ENCODE results near the gene ZACN.

ZACN gene

DNA sequence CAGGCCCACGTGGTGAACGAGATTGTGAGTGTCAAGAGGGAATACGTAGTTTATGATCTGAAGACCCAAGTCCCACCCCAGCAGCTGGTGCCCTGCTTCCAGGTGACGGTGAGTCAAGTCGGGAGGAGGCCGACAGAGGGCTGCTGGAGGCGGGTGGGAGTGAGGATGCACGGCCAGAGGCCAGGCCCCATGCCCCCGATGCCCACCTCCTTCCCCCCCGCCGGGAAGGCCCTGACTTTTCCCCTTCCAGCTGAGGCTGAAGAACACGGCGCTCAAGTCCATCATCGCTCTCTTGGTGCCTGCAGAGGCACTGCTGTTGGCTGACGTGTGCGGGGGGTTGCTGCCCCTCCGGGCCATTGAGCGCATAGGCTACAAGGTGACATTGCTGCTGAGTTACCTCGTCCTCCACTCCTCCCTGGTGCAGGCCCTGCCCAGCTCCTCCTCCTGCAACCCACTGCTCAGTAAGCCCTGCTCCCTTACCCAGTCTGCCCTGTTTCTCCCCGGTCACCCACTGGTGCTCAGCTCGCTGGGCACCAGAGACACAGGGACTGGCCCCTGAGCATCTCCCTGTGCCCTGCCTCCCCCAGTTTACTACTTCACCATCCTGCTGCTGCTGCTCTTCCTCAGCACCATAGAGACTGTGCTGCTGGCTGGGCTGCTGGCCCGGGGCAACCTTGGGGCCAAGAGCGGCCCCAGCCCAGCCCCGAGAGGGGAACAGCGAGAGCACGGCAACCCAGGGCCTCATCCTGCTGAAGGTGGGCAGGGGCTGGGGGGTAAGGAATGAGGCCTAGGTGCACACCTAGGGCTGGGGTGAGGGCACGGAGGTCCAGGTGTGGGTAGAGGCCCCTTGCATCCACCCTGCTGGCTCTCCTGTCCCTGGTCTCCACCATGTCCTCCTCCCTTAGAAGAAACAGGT, 2.6 kb downstream of the ZACN start:
- ChIA-PET POLR2A (interaction anchor here (1.2 kb wide), 1 partner anchor 13 kb away, joined by 3 read pairs; no protein-coding TSS in a partner anchor), CTCF (interaction anchor here (0.7 to 1.6 kb wide), 2 partner anchors 67 to 197 kb away, joined by 3 to 5 read pairs; no protein-coding TSS in a partner anchor)
- peak; percentile 13 for DNase-seq (ENCODE audit: extremely low spot score)
- TF ChIP-seq, protein P1, sequence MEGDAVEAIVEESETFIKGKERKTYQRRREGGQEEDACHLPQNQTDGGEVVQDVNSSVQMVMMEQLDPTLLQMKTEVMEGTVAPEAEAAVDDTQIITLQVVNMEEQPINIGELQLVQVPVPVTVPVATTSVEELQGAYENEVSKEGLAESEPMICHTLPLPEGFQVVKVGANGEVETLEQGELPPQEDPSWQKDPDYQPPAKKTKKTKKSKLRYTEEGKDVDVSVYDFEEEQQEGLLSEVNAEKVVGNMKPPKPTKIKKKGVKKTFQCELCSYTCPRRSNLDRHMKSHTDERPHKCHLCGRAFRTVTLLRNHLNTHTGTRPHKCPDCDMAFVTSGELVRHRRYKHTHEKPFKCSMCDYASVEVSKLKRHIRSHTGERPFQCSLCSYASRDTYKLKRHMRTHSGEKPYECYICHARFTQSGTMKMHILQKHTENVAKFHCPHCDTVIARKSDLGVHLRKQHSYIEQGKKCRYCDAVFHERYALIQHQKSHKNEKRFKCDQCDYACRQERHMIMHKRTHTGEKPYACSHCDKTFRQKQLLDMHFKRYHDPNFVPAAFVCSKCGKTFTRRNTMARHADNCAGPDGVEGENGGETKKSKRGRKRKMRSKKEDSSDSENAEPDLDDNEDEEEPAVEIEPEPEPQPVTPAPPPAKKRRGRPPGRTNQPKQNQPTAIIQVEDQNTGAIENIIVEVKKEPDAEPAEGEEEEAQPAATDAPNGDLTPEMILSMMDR (IDR thresholded peaks at IDR 0.05; ENCODE audit: control extremely low read depth, extremely low read depth, low read depth, missing control alignments): no peak

DNA sequence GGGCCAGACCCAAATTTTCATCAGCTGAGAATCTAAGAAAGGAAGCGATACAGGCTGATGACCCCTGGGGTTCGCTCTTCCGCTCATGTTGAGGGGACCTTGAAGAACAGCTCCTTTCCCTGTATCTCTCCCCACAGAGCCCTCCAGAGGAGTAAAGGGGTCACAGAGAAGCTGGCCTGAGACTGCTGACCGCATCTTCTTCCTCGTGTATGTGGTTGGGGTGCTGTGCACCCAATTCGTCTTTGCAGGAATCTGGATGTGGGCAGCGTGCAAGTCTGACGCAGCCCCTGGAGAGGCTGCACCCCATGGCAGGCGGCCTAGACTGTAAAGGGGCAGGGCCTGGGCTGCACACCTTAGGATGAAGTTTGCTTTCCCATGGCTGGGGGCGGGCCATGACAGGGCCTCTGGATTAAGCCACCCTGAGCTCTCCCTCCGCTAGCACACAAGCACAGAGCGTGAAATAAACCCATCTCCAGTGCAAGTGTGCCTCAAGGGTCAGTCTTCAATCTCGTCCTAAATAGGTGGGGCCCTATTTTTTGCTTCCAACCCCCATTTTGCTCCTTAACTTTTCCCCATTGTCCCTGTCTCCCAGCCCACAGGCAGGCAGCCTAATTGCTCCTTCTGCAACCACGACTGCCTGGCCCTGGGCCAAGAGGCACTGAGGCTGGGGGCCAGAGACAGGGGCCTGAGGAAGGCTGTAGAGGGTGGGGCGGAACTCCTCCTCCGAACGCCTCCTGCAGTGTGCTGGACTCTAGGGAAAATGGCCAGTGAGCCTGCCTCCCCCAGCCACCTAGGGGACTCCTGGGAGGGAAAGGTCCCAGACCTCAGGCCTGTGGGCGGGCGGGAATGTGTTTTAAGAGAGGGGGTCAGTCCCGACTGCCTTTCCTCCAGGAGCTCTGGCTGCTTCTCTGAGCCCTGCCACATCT, 3.6 kb downstream of the ZACN start:
- TF ChIP-seq, protein P1 (IDR thresholded peaks at IDR 0.05; ENCODE audit: control extremely low read depth, extremely low read depth, low read depth, missing control alignments): no peak
- POLR2A ChIA-PET: no interaction called here
- CTCF ChIA-PET: interaction anchor here (1.3 to 2.1 kb wide), 2 partner anchors 8 to 43 kb away, joined by 3 to 4 read pairs; partner anchors contain the start of gene GALR2
- no peak for DNase-seq (ENCODE audit: extremely low spot score)

DNA sequence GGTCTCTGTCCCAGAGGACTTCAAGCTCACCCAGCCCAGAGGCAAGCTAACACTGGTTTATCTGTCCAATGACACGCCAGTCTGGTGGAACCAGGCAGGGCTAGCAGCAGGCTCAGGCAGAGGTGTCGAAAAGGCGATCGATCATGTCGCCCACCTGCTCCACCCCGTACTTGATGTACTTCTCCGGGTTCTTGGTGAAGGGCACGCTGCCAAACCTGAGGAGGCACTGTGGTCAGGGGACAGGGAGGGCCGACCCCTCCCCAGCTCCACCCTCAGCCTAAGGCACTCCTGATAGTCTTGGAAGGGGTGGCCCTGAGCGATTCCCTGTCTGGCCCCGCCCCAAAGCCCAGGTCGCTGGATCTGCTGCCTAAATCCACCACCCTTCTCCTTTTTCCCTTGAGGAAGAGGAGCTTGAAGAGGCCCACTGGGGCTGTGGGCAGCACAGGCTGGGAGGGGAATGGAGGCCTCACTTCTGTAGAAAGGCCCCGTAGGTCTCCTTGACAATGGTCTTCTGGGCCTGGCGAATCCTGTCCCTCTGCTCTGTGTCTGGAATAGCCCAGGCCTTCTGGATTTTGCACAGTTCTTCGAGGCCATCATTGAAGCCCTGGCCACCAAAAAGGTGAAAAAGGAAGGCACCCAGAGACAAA, 4.7 kb downstream of the ZACN start:
- TF ChIP-seq, protein P1 (IDR thresholded peaks at IDR 0.05; ENCODE audit: control extremely low read depth, extremely low read depth, low read depth, missing control alignments): no peak
- DNase-seq (ENCODE audit: extremely low spot score): no peak
- ChIA-PET CTCF (interaction anchor here (1.1 to 2.1 kb wide), 3 partner anchors 9 to 195 kb away, joined by 3 to 7 read pairs (median 4); partner anchors contain the start of gene GALR2), POLR2A (no interaction called here)

DNA sequence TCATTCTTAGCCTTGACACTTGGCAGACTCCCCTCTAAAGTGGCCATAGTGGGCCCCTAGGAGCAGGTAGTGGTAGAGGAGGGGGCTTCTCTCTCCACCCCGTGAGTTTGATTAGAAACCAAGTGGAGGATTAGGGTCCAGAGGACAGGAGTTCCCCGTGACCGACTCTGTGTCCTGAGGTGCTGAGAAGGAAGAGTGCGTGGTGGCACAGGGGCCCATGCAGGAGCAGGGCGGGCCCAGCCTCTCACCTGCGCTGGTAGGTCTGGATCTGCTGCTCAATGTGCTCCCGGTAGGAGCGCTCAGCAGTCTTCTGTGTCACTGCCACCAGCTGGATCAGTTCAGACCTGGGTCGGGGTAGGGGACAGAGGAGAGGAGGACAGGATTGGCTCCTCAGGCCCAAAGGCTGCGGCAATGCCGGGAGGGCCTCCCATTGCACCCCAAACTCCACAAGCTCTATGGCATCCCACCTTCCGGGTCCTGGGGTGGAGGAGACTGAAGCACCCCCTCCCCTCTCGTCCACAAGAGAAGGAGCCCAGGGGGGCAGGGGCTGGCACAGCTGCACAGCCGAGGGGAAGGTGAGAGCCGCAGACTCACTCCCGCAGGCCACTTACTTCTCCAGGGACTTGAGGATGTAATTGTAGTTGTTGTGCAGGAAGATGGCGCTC, 6.2 kb downstream of the ZACN start:
- ChIA-PET POLR2A (no interaction called here), CTCF (interaction anchor here (2.1 kb wide), 1 partner anchor 10 kb away, joined by 4 read pairs; the partner anchor contains the start of gene GALR2)
- TF ChIP-seq, protein P1 (IDR thresholded peaks at IDR 0.05; ENCODE audit: control extremely low read depth, extremely low read depth, low read depth, missing control alignments): no peak
- DNase-seq (ENCODE audit: extremely low spot score): no peak

DNA sequence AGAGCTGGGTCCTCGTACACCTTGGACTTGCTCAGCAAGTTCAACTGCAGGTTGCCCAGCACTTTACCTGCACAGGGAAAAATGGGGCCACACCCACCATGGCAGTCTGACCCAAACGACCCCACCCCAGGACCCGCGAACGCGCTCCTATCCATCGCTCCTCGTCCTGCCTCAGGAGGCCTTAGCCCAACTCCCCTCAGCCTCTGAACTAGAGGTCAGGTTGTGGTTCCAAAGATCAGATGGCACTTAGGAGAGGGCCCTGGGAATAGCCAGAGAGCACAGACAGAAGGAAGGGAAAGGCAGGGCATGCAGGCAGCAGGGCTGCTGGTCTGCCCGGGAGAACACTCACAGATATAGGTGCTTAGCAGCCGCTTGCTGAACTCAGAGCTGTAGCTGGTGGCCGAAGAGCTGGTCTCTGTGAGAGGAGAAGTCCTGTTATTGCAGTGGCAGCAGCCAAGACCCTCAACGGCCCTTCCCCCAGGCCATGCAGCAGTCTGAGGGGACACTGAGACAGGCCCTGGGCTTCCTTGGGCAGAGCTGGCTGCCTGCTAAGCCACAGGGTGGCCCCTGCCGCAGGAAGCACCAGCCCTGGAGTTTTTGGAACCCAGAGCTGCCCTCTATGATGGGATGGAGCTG, 6.9 kb downstream of the ZACN start:
- CTCF ChIA-PET: no interaction called here
- POLR2A ChIA-PET: no interaction called here
- DNase-seq (ENCODE audit: extremely low spot score): no peak
- TF ChIP-seq, protein P1 (IDR thresholded peaks at IDR 0.05; ENCODE audit: control extremely low read depth, extremely low read depth, low read depth, missing control alignments): no peak
